ENCODE data around the gene SCRT2. TPM values are rescaled to one million over a fixed set of nuclear protein-coding genes. Genes with fewer than 3 reads are reported as not detected.
A peak's percentile ranks its signal among the peaks of the same experiment; 100 is the strongest.

Gene SCRT2
- total and polyA plus RNA-seq, 9 of the 15 experiments (the other 6 are each of a cell fraction or from before 2014, with no cell fraction given) = 0.04 to 0.75 (median 0.13) TPM; not detected in 2

- TF ChIP-seq, protein P1, sequence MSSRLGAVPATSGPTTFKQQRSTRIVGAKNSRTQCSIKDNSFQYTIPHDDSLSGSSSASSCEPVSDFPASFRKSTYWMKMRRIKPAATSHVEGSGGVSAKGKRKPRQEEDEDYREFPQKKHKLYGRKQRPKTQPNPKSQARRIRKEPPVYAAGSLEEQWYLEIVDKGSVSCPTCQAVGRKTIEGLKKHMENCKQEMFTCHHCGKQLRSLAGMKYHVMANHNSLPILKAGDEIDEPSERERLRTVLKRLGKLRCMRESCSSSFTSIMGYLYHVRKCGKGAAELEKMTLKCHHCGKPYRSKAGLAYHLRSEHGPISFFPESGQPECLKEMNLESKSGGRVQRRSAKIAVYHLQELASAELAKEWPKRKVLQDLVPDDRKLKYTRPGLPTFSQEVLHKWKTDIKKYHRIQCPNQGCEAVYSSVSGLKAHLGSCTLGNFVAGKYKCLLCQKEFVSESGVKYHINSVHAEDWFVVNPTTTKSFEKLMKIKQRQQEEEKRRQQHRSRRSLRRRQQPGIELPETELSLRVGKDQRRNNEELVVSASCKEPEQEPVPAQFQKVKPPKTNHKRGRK (tag; IDR thresholded peaks at IDR 0.05) = no peak
- TF ChIP-seq DDX20 (tag; IDR thresholded peaks at IDR 0.05; ENCODE audit: low read depth) (no peak), NEUROD1 (IDR thresholded peaks at IDR 0.05; ENCODE audit: borderline replicate concordance, low read depth, low read length, partially characterized antibody) (no peak), U2AF1 (optimal IDR thresholded peaks at IDR 0.05; ENCODE audit: low read depth, low read length) (no peak), BMI1 (IDR thresholded peaks at IDR 0.05; ENCODE audit: low read length) (no peak), MBD1 (CRISPR knock-in tag; IDR thresholded peaks at IDR 0.05) (no peak), SAFB2 (IDR thresholded peaks at IDR 0.05; ENCODE audit: borderline replicate concordance, low read depth, low read length, severe bottlenecking) (no peak), PHF21A (IDR thresholded peaks at IDR 0.05; ENCODE audit: borderline replicate concordance, low read depth) (no peak), BHLHE40 (IDR thresholded peaks at IDR 0.05; ENCODE audit: low read length) (peak; percentile 7; the same call in 1 of the 2 replicates), PML (IDR thresholded peaks at IDR 0.05; ENCODE audit: low read length) (no peak), RBM17 (IDR thresholded peaks at IDR 0.05; ENCODE audit: borderline replicate concordance, low read depth, low read length) (no peak), TEAD4 (IDR thresholded peaks at IDR 0.05; ENCODE audit: low read length) (no peak), TEAD4 (CRISPR knock-in tag; IDR thresholded peaks at IDR 0.05; ENCODE audit: borderline replicate concordance) (no peak), IFI16 (CRISPR knock-in tag; IDR thresholded peaks at IDR 0.05) (no peak)
- TF ChIP-seq, protein P2, sequence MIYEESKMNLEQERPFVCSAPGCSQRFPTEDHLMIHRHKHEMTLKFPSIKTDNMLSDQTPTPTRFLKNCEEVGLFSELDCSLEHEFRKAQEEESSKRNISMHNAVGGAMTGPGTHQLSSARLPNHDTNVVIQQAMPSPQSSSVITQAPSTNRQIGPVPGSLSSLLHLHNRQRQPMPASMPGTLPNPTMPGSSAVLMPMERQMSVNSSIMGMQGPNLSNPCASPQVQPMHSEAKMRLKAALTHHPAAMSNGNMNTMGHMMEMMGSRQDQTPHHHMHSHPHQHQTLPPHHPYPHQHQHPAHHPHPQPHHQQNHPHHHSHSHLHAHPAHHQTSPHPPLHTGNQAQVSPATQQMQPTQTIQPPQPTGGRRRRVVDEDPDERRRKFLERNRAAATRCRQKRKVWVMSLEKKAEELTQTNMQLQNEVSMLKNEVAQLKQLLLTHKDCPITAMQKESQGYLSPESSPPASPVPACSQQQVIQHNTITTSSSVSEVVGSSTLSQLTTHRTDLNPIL (CRISPR knock-in tag; IDR thresholded peaks at IDR 0.05) = no peak
- TF ChIP-seq, protein P3, sequence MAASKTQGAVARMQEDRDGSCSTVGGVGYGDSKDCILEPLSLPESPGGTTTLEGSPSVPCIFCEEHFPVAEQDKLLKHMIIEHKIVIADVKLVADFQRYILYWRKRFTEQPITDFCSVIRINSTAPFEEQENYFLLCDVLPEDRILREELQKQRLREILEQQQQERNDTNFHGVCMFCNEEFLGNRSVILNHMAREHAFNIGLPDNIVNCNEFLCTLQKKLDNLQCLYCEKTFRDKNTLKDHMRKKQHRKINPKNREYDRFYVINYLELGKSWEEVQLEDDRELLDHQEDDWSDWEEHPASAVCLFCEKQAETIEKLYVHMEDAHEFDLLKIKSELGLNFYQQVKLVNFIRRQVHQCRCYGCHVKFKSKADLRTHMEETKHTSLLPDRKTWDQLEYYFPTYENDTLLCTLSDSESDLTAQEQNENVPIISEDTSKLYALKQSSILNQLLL (CRISPR knock-in tag; IDR thresholded peaks at IDR 0.05; ENCODE audit: borderline replicate concordance) = no peak
- TF ChIP-seq, protein P4, sequence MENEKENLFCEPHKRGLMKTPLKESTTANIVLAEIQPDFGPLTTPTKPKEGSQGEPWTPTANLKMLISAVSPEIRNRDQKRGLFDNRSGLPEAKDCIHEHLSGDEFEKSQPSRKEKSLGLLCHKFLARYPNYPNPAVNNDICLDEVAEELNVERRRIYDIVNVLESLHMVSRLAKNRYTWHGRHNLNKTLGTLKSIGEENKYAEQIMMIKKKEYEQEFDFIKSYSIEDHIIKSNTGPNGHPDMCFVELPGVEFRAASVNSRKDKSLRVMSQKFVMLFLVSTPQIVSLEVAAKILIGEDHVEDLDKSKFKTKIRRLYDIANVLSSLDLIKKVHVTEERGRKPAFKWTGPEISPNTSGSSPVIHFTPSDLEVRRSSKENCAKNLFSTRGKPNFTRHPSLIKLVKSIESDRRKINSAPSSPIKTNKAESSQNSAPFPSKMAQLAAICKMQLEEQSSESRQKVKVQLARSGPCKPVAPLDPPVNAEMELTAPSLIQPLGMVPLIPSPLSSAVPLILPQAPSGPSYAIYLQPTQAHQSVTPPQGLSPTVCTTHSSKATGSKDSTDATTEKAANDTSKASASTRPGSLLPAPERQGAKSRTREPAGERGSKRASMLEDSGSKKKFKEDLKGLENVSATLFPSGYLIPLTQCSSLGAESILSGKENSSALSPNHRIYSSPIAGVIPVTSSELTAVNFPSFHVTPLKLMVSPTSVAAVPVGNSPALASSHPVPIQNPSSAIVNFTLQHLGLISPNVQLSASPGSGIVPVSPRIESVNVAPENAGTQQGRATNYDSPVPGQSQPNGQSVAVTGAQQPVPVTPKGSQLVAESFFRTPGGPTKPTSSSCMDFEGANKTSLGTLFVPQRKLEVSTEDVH (IDR thresholded peaks at IDR 0.05; ENCODE audit: low read depth, partially characterized antibody) = no peak
- TF ChIP-seq, protein P5, sequence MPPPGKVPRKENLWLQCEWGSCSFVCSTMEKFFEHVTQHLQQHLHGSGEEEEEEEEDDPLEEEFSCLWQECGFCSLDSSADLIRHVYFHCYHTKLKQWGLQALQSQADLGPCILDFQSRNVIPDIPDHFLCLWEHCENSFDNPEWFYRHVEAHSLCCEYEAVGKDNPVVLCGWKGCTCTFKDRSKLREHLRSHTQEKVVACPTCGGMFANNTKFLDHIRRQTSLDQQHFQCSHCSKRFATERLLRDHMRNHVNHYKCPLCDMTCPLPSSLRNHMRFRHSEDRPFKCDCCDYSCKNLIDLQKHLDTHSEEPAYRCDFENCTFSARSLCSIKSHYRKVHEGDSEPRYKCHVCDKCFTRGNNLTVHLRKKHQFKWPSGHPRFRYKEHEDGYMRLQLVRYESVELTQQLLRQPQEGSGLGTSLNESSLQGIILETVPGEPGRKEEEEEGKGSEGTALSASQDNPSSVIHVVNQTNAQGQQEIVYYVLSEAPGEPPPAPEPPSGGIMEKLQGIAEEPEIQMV (tag; conservative IDR thresholded peaks at IDR 0.05; ENCODE audit: low read depth) = no peak
Observed at GRCh38 chr20:688809-689212, 13.2 kb upstream of the SCRT2 start (continued).

Data from K562 (cell line).